PC-3 (cell line): ENCODE data around the gene ZNF627. TPM values are rescaled to one million over a fixed set of nuclear protein-coding genes. Genes with fewer than 3 reads are reported as not detected.

ENCODE experiments used
- ATAC-seq: fragments of 200-7000 bp; cut with Tn5 transposase; 2 replicates; pipeline ENCODE4 v1.9.1; 2020; ENCODE audit warnings: mild to moderate bottlenecking, moderate library complexity
- BruUV-seq: library from RNA; stranded (reverse); fragments of 400-500 nt; replicated peaks from 2 replicates; lab custom pipeline; 2021; lab: Mats Ljungman, UMichigan
- CTCF ChIA-PET: fragments of 300-600 bp; sonication (Branson Sonifier 250); formaldehyde crosslinking; loops from one replicate; lab custom pipeline; 2022; ENCODE audit warnings: antibody characterized with exemption; lab: Charles Lee
- POLR2A ChIA-PET: fragments of 300-600 bp; sonication (Branson Sonifier 250); formaldehyde crosslinking; loops from one replicate; lab custom pipeline; 2022; ENCODE audit warnings: antibody characterized with exemption; ENCODE audit not compliant: unreplicated experiment; lab: Charles Lee
- DNase-seq: peaks from one replicate; pipeline ENCODE4 v3.0.0-alpha.2; 2015
- H2AFZ ChIP-seq: fragments of 300-600 bp; sonication (generic); 2 replicates; pipeline ENCODE4 v1.6.0; 2016; ENCODE audit warnings: antibody characterized with exemption, low read length
- H3F3A ChIP-seq: fragments of 300-600 bp; sonication (generic); one replicate; pipeline ENCODE4 v1.6.0; 2017; ENCODE audit warnings: antibody characterized with exemption, low read length, control low read depth, mild to moderate bottlenecking; ENCODE audit not compliant: unreplicated experiment
- H3K27ac ChIP-seq: fragments of 300-600 bp; sonication (generic); 2 replicates; pipeline ENCODE4 v1.5.1; 2016; ENCODE audit warnings: mild to moderate bottlenecking, low read length
- H3K27me3 ChIP-seq: fragments of 300-600 bp; sonication (generic); 2 replicates; pipeline ENCODE4 v1.6.1; 2016; ENCODE audit warnings: low read length, mixed read lengths
- H3K36me3 ChIP-seq: fragments of 300-600 bp; sonication (generic); 2 replicates; pipeline ENCODE4 v1.6.1; 2016; ENCODE audit warnings: low read depth, mixed run types, low read length, mixed read lengths
- H3K4me1 ChIP-seq: fragments of 300-600 bp; sonication (generic); 2 replicates; pipeline ENCODE4 v1.5.1; 2016; ENCODE audit warnings: low read length; ENCODE audit not compliant: insufficient read depth
- H3K4me2 ChIP-seq: fragments of 300-600 bp; sonication (generic); 2 replicates; pipeline ENCODE4 v1.6.0; 2016; ENCODE audit warnings: low read length
- H3K4me3 ChIP-seq: fragments of 300-600 bp; sonication (generic); 2 replicates; pipeline ENCODE4 v1.5.1; 2016; ENCODE audit warnings: mild to moderate bottlenecking, low read length, mixed read lengths
- H3K79me2 ChIP-seq: fragments of 300-600 bp; sonication (generic); 2 replicates; pipeline ENCODE4 v1.6.1; 2017; ENCODE audit warnings: low read length, mixed read lengths
- H3K9ac ChIP-seq: fragments of 300-600 bp; sonication (generic); 2 replicates; pipeline ENCODE4 v1.6.0; 2016; ENCODE audit warnings: mild to moderate bottlenecking, low read length
- H3K9me2 ChIP-seq: fragments of 300-600 bp; sonication (generic); replicated peaks from 2 replicates; pipeline ENCODE4 v1.6.1; 2016; ENCODE audit warnings: mixed run types, low read length, mixed read lengths
- H3K9me3 ChIP-seq: fragments of 300-600 bp; sonication (generic); 2 replicates; pipeline ENCODE4 v1.6.1; 2016; ENCODE audit warnings: low read length, mixed read lengths
- H4K20me1 ChIP-seq: fragments of 300-600 bp; sonication (generic); 2 replicates; pipeline ENCODE4 v1.6.1; 2016; ENCODE audit warnings: low read length, mixed read lengths
- CTCF ChIP-seq: fragments of 300-600 bp; sonication (generic); conservative IDR thresholded peaks from 2 replicates; pipeline ENCODE4 v1.5.1; 2017; ENCODE audit warnings: antibody characterized with exemption, low read depth, mild to moderate bottlenecking, low read length
- EZH2 ChIP-seq: fragments of 300-600 bp; sonication (generic); IDR thresholded peaks from one replicate; pipeline ENCODE4 v1.6.1; 2017; ENCODE audit warnings: antibody characterized with exemption, mild to moderate bottlenecking, low read length; ENCODE audit not compliant: unreplicated experiment
- EZH2phosphoT487 ChIP-seq: fragments of 300-600 bp; sonication (generic); IDR thresholded peaks from 2 replicates; pipeline ENCODE4 v1.6.1; 2018; ENCODE audit warnings: mild to moderate bottlenecking, antibody characterized with exemption, low read length, borderline replicate concordance
- intact Hi-C: fragments of 100-400 bp; cut with micrococcal nuclease; formaldehyde crosslinking; loops from 2 replicates; pipeline ENCODE4 v1.9.0; 2023
- total RNA-seq: library from RNA; depleted of rRNA; stranded (reverse); fragments of >200 nt; gene quantifications from 2 replicates; pipeline ENCODE4 v1.2.3, GENCODE V29; 2014; rRNA removed

Gene ZNF627
- total RNA-seq, 1 experiment from 2014 or later = 14.2 TPM

GRCh38 chr19:11662278-11662677, 65.0 kb downstream of the ZNF627 start:
- no peaks in the 10 kb centered on the region for H3K27me3 ChIP-seq
- H3K4me1 ChIP-seq = no peaks in the 10 kb centered on the region
- no peaks in the 10 kb centered on the region for H3F3A ChIP-seq
- no peak overlapping the region for H3K27ac ChIP-seq
- H3K4me3 ChIP-seq = no peak overlapping the region
- BruUV-seq = no TSS peak
- ChIA-PET POLR2A (no interaction called here), CTCF (no interaction called here)
- H3K4me2 ChIP-seq = no peak overlapping the region
- H4K20me1 ChIP-seq = no peaks in the 10 kb centered on the region
- no peaks in the 10 kb centered on the region for H3K9me2 ChIP-seq
- H3K36me3 ChIP-seq = no peaks in the 10 kb centered on the region
- no peak overlapping the region for H2AFZ ChIP-seq
- ATAC-seq (no peak), DNase-seq (no peak)
- H3K9ac ChIP-seq = no peak overlapping the region
- intact Hi-C loops = no loop called here
- H3K9me3 ChIP-seq = no peaks in the 10 kb centered on the region
- TF ChIP-seq EZH2 = no peak
- H3K79me2 ChIP-seq = no peaks in the 10 kb centered on the region

GRCh38 chr19:11663181-11663591, 65.9 kb downstream of the ZNF627 start:
- Histone ChIP-seq H2AFZ (no peak overlapping the region), H3K27ac (no peak overlapping the region), H3K4me1 (no peaks in the 10 kb centered on the region), H3K36me3 (no peaks in the 10 kb centered on the region), H3K4me3 (no peak overlapping the region), H3K27me3 (no peaks in the 10 kb centered on the region), H3K9me3 (no peaks in the 10 kb centered on the region), H3K9ac (no peak overlapping the region), H3K79me2 (no peaks in the 10 kb centered on the region), H3K4me2 (no peak overlapping the region), H4K20me1 (no peaks in the 10 kb centered on the region), H3K9me2 (no peaks in the 10 kb centered on the region), H3F3A (no peaks in the 10 kb centered on the region)
- intact Hi-C loops = no loop called here
- POLR2A ChIA-PET = no interaction called here
- TF ChIP-seq EZH2 (no peak), CTCF (no peak), EZH2phosphoT487 (no peak)
- BruUV-seq = no TSS peak
- ATAC-seq = no peak
- CTCF ChIA-PET = no interaction called here
- DNase-seq = no peak

Other genes starting within 250 kb of the ZNF627 start
- 38.0 and 51.2 TPM in 2 replicates for gene PLPPR2, start 242.1 kb upstream of the ZNF627 start, total RNA-seq
- 5.2 and 6.1 TPM in 2 replicates for gene SWSAP1, start 222.8 kb upstream of the ZNF627 start, total RNA-seq
- gene EPOR, start 213.2 kb upstream of the ZNF627 start, total RNA-seq = 23.0 and 23.2 TPM in 2 replicates
- gene RGL3, start 178.2 kb upstream of the ZNF627 start, total RNA-seq = 23.5 and 24.2 TPM in 2 replicates
- gene ODAD3, start 162.4 kb upstream of the ZNF627 start, total RNA-seq = 0.52 and 3.9 TPM in 2 replicates
- gene PRKCSH, start 161.8 kb upstream of the ZNF627 start, total RNA-seq = 222 and 266 TPM in 2 replicates
- not detected in 2 replicates for gene ELAVL3, start 116.4 kb upstream of the ZNF627 start, total RNA-seq
- gene ZNF653, start 91.6 kb upstream of the ZNF627 start, total RNA-seq = 14.2 and 16.2 TPM in 2 replicates
- 126 and 156 TPM in 2 replicates for gene ECSIT, start 68.3 kb upstream of the ZNF627 start, total RNA-seq
- gene CNN1, start 58.6 kb upstream of the ZNF627 start, total RNA-seq = 0.77 TPM in 1 of 2 replicates, not detected in the other
- 91.9 and 105 TPM in 2 replicates for gene ELOF1, start 38.3 kb upstream of the ZNF627 start, total RNA-seq
- not detected in 2 replicates for gene ACP5, start 19.8 kb upstream of the ZNF627 start, total RNA-seq
- 5.1 and 5.6 TPM in 2 replicates for gene ZNF823, start 141.5 kb downstream of the ZNF627 start, total RNA-seq
- 6.9 and 8.0 TPM in 2 replicates for gene ZNF441, start 169.5 kb downstream of the ZNF627 start, total RNA-seq
- 0.17 and 0.47 TPM in 2 replicates for gene ZNF491, start 201.0 kb downstream of the ZNF627 start, total RNA-seq
- gene ZNF440, start 216.8 kb downstream of the ZNF627 start, total RNA-seq = 11.6 and 11.9 TPM in 2 replicates